ENCODE measurements around the gene C5.

The C5 gene

GRCh38 chr9:120938851-120939250 lies 111.2 kb downstream of the C5 start:
- no peak for DNase-seq

GRCh38 chr9:120937596-120937995 lies 112.5 kb downstream of the C5 start:
- DNase-seq, result no peak

GRCh38 chr9:120937127-120937526 lies 112.9 kb downstream of the C5 start:
- no peak for DNase-seq

- DNase-seq, result no peak
These were observed 113.3 kb downstream of the C5 start for GRCh38 chr9:120936764-120937122.

GRCh38 chr9:120936011-120936763 lies 113.9 kb downstream of the C5 start:
- peak; percentile 74 to 79 for DNase-seq

GRCh38 chr9:120935383-120935857 lies 114.7 kb downstream of the C5 start:
- peak; percentile 59 to 84 for DNase-seq

GRCh38 chr9:120934281-120934680 lies 115.8 kb downstream of the C5 start:
- DNase-seq, result no peak

- no peak for DNase-seq
These were observed 116.6 kb downstream of the C5 start for GRCh38 chr9:120933310-120934055.

GRCh38 chr9:120932086-120932823 lies 117.8 kb downstream of the C5 start:
- DNase-seq, result no peak

GRCh38 chr9:120931231-120932085 lies 118.6 kb downstream of the C5 start:
- DNase-seq, result no peak

GRCh38 chr9:120929229-120929791 lies 120.8 kb downstream of the C5 start:
- no peak for DNase-seq

- DNase-seq, result peak in 1 of 2 donors; percentile 63
These were observed 121.4 kb downstream of the C5 start for GRCh38 chr9:120928483-120929228.

- DNase-seq, result no peak
These were observed 122.0 kb downstream of the C5 start for GRCh38 chr9:120928015-120928482.

- no peak for DNase-seq
These were observed 122.6 kb downstream of the C5 start for GRCh38 chr9:120927269-120928014.

GRCh38 chr9:120926397-120926928 lies 123.6 kb downstream of the C5 start, which contains the start of gene TRAF1:
TRAF1 (minus strand) TSS chr9:120926796; CDS start chr9:120926075, 721 bp downstream.
- DNase-seq, result no peak

GRCh38 chr9:120925535-120926396 lies 124.3 kb downstream of the C5 start:
- no peak for DNase-seq

GRCh38 chr9:120924698-120925534 lies 125.2 kb downstream of the C5 start:
- DNase-seq, result no peak
